Mesenchymal stem cell (in vitro differentiated cells and primary cell): ENCODE measurements around the gene LRCOL1.

Experiments used
- DNase-seq: peaks from one replicate; pipeline ENCODE4 v3.0.0-alpha.2; 2013
- H2AFZ ChIP-seq: one replicate; pipeline ENCODE4 v1.6.1; 2013; ENCODE audit warnings: low read depth, mild to moderate bottlenecking, control low read depth, inconsistent platforms, low read length, moderate library complexity
- H2AK5ac ChIP-seq: 2 replicates; pipeline ENCODE4 v1.6.1; 2013; ENCODE audit warnings: low read length, moderate library complexity, mild to moderate bottlenecking, inconsistent platforms; ENCODE audit not compliant: severe bottlenecking
- H2BK120ac ChIP-seq: one replicate; pipeline ENCODE4 v1.6.1; 2013; ENCODE audit warnings: low read depth, mild to moderate bottlenecking, inconsistent platforms, low read length, moderate library complexity
- H2BK12ac ChIP-seq, 2 experiments: one replicate each; pipeline ENCODE4 v1.6.1; 2013; ENCODE audit warnings: inconsistent platforms in 2 of 2, low read length in 2 of 2, mild to moderate bottlenecking in 2 of 2, moderate library complexity in 2 of 2, control low read depth in 1 of 2
- H2BK15ac ChIP-seq: one replicate; pipeline ENCODE4 v1.6.1; 2013; ENCODE audit warnings: mild to moderate bottlenecking, low read depth, inconsistent platforms; ENCODE audit not compliant: poor library complexity, severe bottlenecking
- H2BK5ac ChIP-seq: 2 replicates; pipeline ENCODE4 v1.6.1; 2013; ENCODE audit warnings: low read depth, mild to moderate bottlenecking, low read length, control low read depth, inconsistent platforms; ENCODE audit not compliant: poor library complexity, severe bottlenecking
- H3K14ac ChIP-seq, 2 experiments: one replicate each; pipeline ENCODE4 v1.6.1; 2013; ENCODE audit warnings: inconsistent platforms in 2 of 2, low read length in 2 of 2, control low read depth in 1 of 2, mild to moderate bottlenecking in 1 of 2, moderate library complexity in 1 of 2
- H3K18ac ChIP-seq, 2 experiments: one replicate each; pipeline ENCODE4 v1.6.1; 2013; ENCODE audit warnings: inconsistent platforms in 2 of 2, low read length in 2 of 2, control low read depth in 1 of 2, low read depth in 1 of 2, mild to moderate bottlenecking in 1 of 2
- H3K23ac ChIP-seq, 2 experiments: one replicate each; pipeline ENCODE4 v1.6.1; 2013; ENCODE audit warnings: inconsistent platforms in 2 of 2, low read length in 2 of 2, mild to moderate bottlenecking in 2 of 2, moderate library complexity in 2 of 2, control low read depth in 1 of 2
- H3K27ac ChIP-seq: 2 replicates; pipeline ENCODE4 v1.5.1; 2013; ENCODE audit warnings: mild to moderate bottlenecking, moderate library complexity, low read length, control low read depth, inconsistent platforms; ENCODE audit not compliant: poor library complexity, severe bottlenecking
- H3K27me3 ChIP-seq, 2 experiments: 2 replicates each; pipeline versions ENCODE4 v1.6.1 to v1.7.0; 2013; ENCODE audit warnings: low read length in 2 of 2, mild to moderate bottlenecking in 2 of 2, moderate library complexity in 2 of 2, control low read depth in 1 of 2, inconsistent platforms in 1 of 2; ENCODE audit not compliant: control insufficient read depth in 1 of 2, insufficient read depth in 1 of 2
- H3K36me3 ChIP-seq, 2 experiments: 2 replicates each; pipeline versions ENCODE4 v1.6.1 to v1.7.0; 2013; ENCODE audit warnings: low read length in 2 of 2, control low read depth in 1 of 2, inconsistent platforms in 1 of 2, low read depth in 1 of 2, mild to moderate bottlenecking in 1 of 2; ENCODE audit not compliant: insufficient read depth in 2 of 2, control insufficient read depth in 1 of 2
- H3K4ac ChIP-seq, 2 experiments: one replicate each; pipeline ENCODE4 v1.6.1; 2013; ENCODE audit warnings: inconsistent platforms in 2 of 2, low read length in 2 of 2, mild to moderate bottlenecking in 2 of 2, moderate library complexity in 2 of 2, control low read depth in 1 of 2, low read depth in 1 of 2
- H3K4me1 ChIP-seq: 2 replicates; pipeline ENCODE4 v1.6.1; 2013; ENCODE audit warnings: low read depth, low read length, control low read depth; ENCODE audit not compliant: control insufficient read depth, insufficient read depth
- H3K4me2 ChIP-seq: 2 replicates; pipeline ENCODE4 v1.6.1; 2013; ENCODE audit warnings: low read length, mild to moderate bottlenecking, inconsistent platforms; ENCODE audit not compliant: poor library complexity, severe bottlenecking
- H3K4me3 ChIP-seq, 2 experiments: 2 replicates each; pipeline versions ENCODE4 v1.5.1 to v1.7.0; 2013; ENCODE audit warnings: low read length in 2 of 2, mild to moderate bottlenecking in 2 of 2, control low read depth in 1 of 2, low read depth in 1 of 2; ENCODE audit not compliant: insufficient read depth in 1 of 2
- H3K79me1 ChIP-seq: replicated peaks from 2 replicates; pipeline ENCODE4 v1.6.1; 2013; ENCODE audit warnings: mild to moderate bottlenecking, control low read depth, low read length, inconsistent platforms; ENCODE audit not compliant: poor library complexity, severe bottlenecking
- H3K9ac ChIP-seq: 2 replicates; pipeline ENCODE4 v1.7.0; 2013; ENCODE audit warnings: mild to moderate bottlenecking, low read length, moderate library complexity
- H3K9me3 ChIP-seq: 2 replicates; pipeline ENCODE4 v1.7.0; 2013; ENCODE audit warnings: mild to moderate bottlenecking, low read length; ENCODE audit not compliant: control insufficient read depth
- H4K8ac ChIP-seq: one replicate; pipeline ENCODE4 v1.6.1; 2013; ENCODE audit warnings: inconsistent platforms, mild to moderate bottlenecking, low read length, moderate library complexity
- H4K91ac ChIP-seq: one replicate; pipeline ENCODE4 v1.6.1; 2013; ENCODE audit warnings: mild to moderate bottlenecking, low read length, inconsistent platforms
- WGBS: methylation state at CpG from one replicate; pipeline ENCODE4 v1.1.7; 2013; ENCODE audit warnings: mixed read lengths; 5-methylcytosine and 5-hydroxymethylcytosine counted together

Gene LRCOL1

DNA sequence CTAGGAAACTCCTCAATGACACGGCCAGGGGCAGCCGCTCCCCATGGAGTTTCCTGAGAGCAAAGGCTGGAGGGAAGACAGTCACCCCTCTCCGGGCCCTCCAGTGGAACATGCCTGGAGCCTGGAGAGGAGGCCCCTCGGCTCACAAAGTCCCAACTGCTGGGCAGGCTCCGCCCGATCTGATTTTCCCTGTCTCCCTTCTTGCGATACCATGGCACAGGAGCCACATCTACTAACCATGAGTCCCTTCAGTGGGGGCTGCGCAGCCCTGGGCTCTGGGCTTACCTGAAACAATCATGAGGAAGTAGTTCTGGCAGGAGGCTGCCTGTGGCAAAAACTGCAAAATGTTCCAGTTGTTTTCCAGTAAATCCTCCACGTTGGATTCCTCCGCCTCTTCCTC is 23.5 kb upstream of the LRCOL1 start:
- H3K27ac ChIP-seq: no peak overlapping the region
- no peak overlapping the region for H2AK5ac ChIP-seq
- H2BK120ac ChIP-seq: no peak overlapping the region
- H3K23ac ChIP-seq: no peak overlapping the region
- H3K79me1 ChIP-seq: no peaks in the 10 kb centered on the region
- peaks cover under 1% of the 10 kb centered on the region for H3K4me1 ChIP-seq
- no peak overlapping the region for H2BK5ac ChIP-seq
- H2BK12ac ChIP-seq: no peak overlapping the region
- no peak overlapping the region for H4K8ac ChIP-seq
- no peak overlapping the region for H3K18ac ChIP-seq
- H3K9ac ChIP-seq: no peak overlapping the region
- H4K91ac ChIP-seq: no peak overlapping the region
- 93% methylated on average over 9 of the region's 10 CpGs for WGBS
- H3K14ac ChIP-seq: no peak overlapping the region
- no peak overlapping the region for H3K4me2 ChIP-seq
- no peaks in the 10 kb centered on the region for H3K27me3 ChIP-seq
- no peak overlapping the region for H2AFZ ChIP-seq
- no peaks in the 10 kb centered on the region for H3K9me3 ChIP-seq
- H3K36me3 ChIP-seq: peaks cover 63 to 74% of the 10 kb centered on the region in 2 experiments
- no peak overlapping the region for H2BK15ac ChIP-seq
- H3K4me3 ChIP-seq: no peak overlapping the region
- no peak for DNase-seq
- H3K4ac ChIP-seq: no peak overlapping the region

GRCh38 chr12:132633398-132633797 is 23.0 kb upstream of the LRCOL1 start:
- no peak for DNase-seq
- no peak overlapping the region for H2AFZ ChIP-seq

DNA sequence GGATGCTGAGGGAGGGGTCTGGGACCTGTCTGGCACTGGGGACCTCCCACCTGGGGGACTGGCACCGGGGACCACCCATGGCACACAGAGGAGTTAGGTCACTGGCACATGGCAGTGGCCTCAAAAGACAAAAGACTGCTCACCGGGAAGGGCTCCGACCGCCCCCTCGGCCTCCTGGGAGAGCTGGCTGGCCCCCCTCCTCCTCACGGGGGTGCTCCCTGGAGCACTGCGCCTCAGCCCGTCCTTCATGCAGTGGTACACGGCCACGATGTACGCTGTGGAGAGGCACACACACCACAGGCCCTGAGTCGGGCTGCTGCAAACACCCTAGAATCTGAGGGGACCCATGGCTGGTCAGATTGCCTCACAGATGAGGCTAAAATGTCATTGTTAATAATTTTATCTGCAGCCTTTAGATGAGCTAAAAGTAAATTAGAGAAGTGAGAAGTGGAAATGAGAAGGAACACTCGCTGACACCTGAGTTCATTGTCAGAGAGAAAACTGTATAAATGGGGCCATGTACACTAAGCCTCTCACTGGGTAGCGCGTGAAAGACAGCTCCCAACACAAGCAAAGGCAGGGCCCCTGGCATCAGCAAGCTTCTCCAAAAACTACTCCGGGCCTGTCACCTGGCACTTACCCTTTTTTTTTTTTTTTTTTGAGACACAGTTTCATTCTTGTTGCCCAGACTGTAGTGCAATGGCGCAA is 22.3 kb upstream of the LRCOL1 start:
- Histone ChIP-seq H3K9ac (no peak overlapping the region), H3K18ac (no peak overlapping the region), H3K27me3 (no peaks in the 10 kb centered on the region), H3K4me1 (no peaks in the 10 kb centered on the region), H2BK120ac (no peak overlapping the region), H4K8ac (no peak overlapping the region), H2BK12ac (no peak overlapping the region), H3K14ac (no peak overlapping the region), H3K27ac (no peak overlapping the region), H3K23ac (no peak overlapping the region), H3K4me3 (no peak overlapping the region), H2AFZ (no peak overlapping the region), H4K91ac (no peak overlapping the region), H3K9me3 (no peaks in the 10 kb centered on the region), H2BK5ac (no peak overlapping the region), H2AK5ac (no peak overlapping the region), H2BK15ac (no peak overlapping the region), H3K79me1 (no peaks in the 10 kb centered on the region), H3K36me3 (peaks cover 58 to 75% of the 10 kb centered on the region in 2 experiments), H3K4me2 (no peak overlapping the region), H3K4ac (no peak overlapping the region)
- DNase-seq: no peak
- 90% methylated on average over 17 of the region's 17 CpGs for WGBS

More at GRCh38 chr12:132633398-132633797, 23.0 kb upstream of the LRCOL1 start:
- Histone ChIP-seq H3K36me3 (peaks cover 61 to 77% of the 10 kb centered on the region in 2 experiments), H2AK5ac (no peak overlapping the region), H2BK15ac (no peak overlapping the region), H2BK12ac (no peak overlapping the region), H3K27me3 (no peaks in the 10 kb centered on the region), H3K23ac (no peak overlapping the region), H3K4me3 (no peak overlapping the region), H3K18ac (no peak overlapping the region), H3K27ac (no peak overlapping the region), H3K9ac (no peak overlapping the region), H3K79me1 (no peaks in the 10 kb centered on the region), H2BK5ac (no peak overlapping the region), H3K4me2 (no peak overlapping the region), H3K4ac (no peak overlapping the region), H3K4me1 (no peaks in the 10 kb centered on the region), H3K14ac (no peak overlapping the region), H4K8ac (no peak overlapping the region), H4K91ac (no peak overlapping the region), H3K9me3 (no peaks in the 10 kb centered on the region), H2BK120ac (no peak overlapping the region)
- WGBS: over 99% methylated on average over 8 of the region's 8 CpGs

- H2BK12ac ChIP-seq: no peak overlapping the region
- H4K91ac ChIP-seq: peak overlapping the region; percentile 74
- no peak overlapping the region for H2AFZ ChIP-seq
- no peak overlapping the region for H3K4me3 ChIP-seq
- H3K9ac ChIP-seq: no peak overlapping the region
- no peaks in the 10 kb centered on the region for H3K9me3 ChIP-seq
- H2BK15ac ChIP-seq: no peak overlapping the region
- H4K8ac ChIP-seq: no peak overlapping the region
- peaks cover 50 to 67% of the 10 kb centered on the region in 2 experiments for H3K36me3 ChIP-seq
- H3K4me1 ChIP-seq: no peaks in the 10 kb centered on the region
- no peak overlapping the region for H2BK120ac ChIP-seq
- H2AK5ac ChIP-seq: no peak overlapping the region
- no peaks in the 10 kb centered on the region for H3K27me3 ChIP-seq
- no peak overlapping the region for H3K27ac ChIP-seq
- no peak overlapping the region for H3K4me2 ChIP-seq
- H2BK5ac ChIP-seq: no peak overlapping the region
- H3K79me1 ChIP-seq: no peaks in the 10 kb centered on the region
- peak overlapping the region in 1 of 2 experiments; percentile 18 for H3K23ac ChIP-seq
- no peak for DNase-seq
- H3K18ac ChIP-seq: no peak overlapping the region
- WGBS: 89% methylated on average over 9 of the region's 11 CpGs
- H3K4ac ChIP-seq: no peak overlapping the region
- no peak overlapping the region for H3K14ac ChIP-seq
Measured at GRCh38 chr12:132631666-132632065, 21.3 kb upstream of the LRCOL1 start.
